MCF 10A (cell line): Measurements from ENCODE around the gene GALNT9. TPM values are rescaled to one million over a fixed set of nuclear protein-coding genes. Genes with fewer than 3 reads are reported as not detected.

Source experiments
- BruUV-seq: library from RNA; stranded (reverse); fragments of 400-500 nt; replicated peaks from 2 replicates; lab custom pipeline; 2021; lab: Mats Ljungman, UMichigan
- CTCF ChIA-PET: fragments of 300-600 bp; sonication (Branson Sonifier 250); formaldehyde crosslinking; extraction: SDS; loops from one replicate; lab custom pipeline; 2021; ENCODE audit warnings: antibody characterized with exemption, inconsistent platforms; lab: Yijun Ruan, JAX
- POLR2A ChIA-PET: fragments of 300-600, 350-650 bp; sonication (Branson Sonifier 250); formaldehyde crosslinking; extraction: SDS; loops from one replicate; lab custom pipeline; 2020; ENCODE audit warnings: antibody characterized with exemption, inconsistent platforms; lab: Yijun Ruan, JAX
- DNase-seq: peaks from one replicate; pipeline ENCODE4 v3.0.0-alpha.2; 2018; ENCODE audit not compliant: unreplicated experiment
- H3K27ac Mint-ChIP-seq: one replicate; pipeline ENCODE4 v1.8.0; 2022; ENCODE audit warnings: mild to moderate bottlenecking, low read depth, mixed read lengths; ENCODE audit not compliant: unreplicated experiment
- H3K27me3 Mint-ChIP-seq: one replicate; pipeline ENCODE4 v1.8.0; 2022; ENCODE audit warnings: mixed read lengths; ENCODE audit not compliant: insufficient read depth, unreplicated experiment
- H3K36me3 Mint-ChIP-seq: one replicate; pipeline ENCODE4 v1.8.0; 2022; ENCODE audit warnings: mild to moderate bottlenecking, moderate library complexity, mixed read lengths; ENCODE audit not compliant: insufficient read depth, unreplicated experiment
- H3K4me1 Mint-ChIP-seq: one replicate; pipeline ENCODE4 v1.8.0; 2022; ENCODE audit warnings: mixed read lengths; ENCODE audit not compliant: insufficient read depth, unreplicated experiment
- H3K4me3 Mint-ChIP-seq: one replicate; pipeline ENCODE4 v1.8.0; 2022; ENCODE audit warnings: mild to moderate bottlenecking, moderate library complexity, mixed read lengths; ENCODE audit not compliant: unreplicated experiment
- H3K9me3 Mint-ChIP-seq: one replicate; pipeline ENCODE4 v1.8.0; 2022; ENCODE audit warnings: mixed read lengths; ENCODE audit not compliant: unreplicated experiment
- CTCF ChIP-seq: fragments of 200-600 bp; IDR thresholded peaks from one replicate; pipeline ENCODE4 v1.8.0; 2022; ENCODE audit warnings: antibody characterized with exemption, mild to moderate bottlenecking; ENCODE audit not compliant: unreplicated experiment
- intact Hi-C: fragments of 100-400 bp; cut with micrococcal nuclease; formaldehyde crosslinking; loops from 2 replicates; pipeline ENCODE4 v1.14.1; 2022
- total RNA-seq: library from RNA; stranded (reverse); gene quantifications from 2 replicates; pipeline ENCODE4 v1.2.3, GENCODE V29; 2022

GALNT9 gene
- total RNA-seq, 1 experiment from 2014 or later: 4.4 TPM

- POLR2A ChIA-PET: interaction anchor here (0.5 kb wide), 1 partner anchor 14 kb away, joined by 3 read pairs; no protein-coding TSS in a partner anchor
- Mint-ChIP-seq H3K4me1 (peaks cover 31% of the 10 kb centered on the region), H3K27me3 (no peaks in the 10 kb centered on the region), H3K9me3 (no peaks in the 10 kb centered on the region), H3K36me3 (no peaks in the 10 kb centered on the region), H3K27ac (no peak overlapping the region), H3K4me3 (no peak overlapping the region)
- no TSS peak for BruUV-seq
- intact Hi-C loops: loop anchor here (5.0 to 10.0 kb wide), 2 partner anchors 72 to 129 kb away; no protein-coding TSS in a partner anchor
- TF ChIP-seq CTCF: no peak
- peak; percentile 48 for DNase-seq
- CTCF ChIA-PET: interaction anchor here (0.6 to 0.9 kb wide), 2 partner anchors 8 to 359 kb away, joined by 3 read pairs; no protein-coding TSS in a partner anchor
Measured at GRCh38 chr12:132282950-132283771, 46.2 kb downstream of the GALNT9 start.

- H3K36me3 Mint-ChIP-seq: no peaks in the 10 kb centered on the region
- no TSS peak for BruUV-seq
- H3K9me3 Mint-ChIP-seq: no peaks in the 10 kb centered on the region
- no peaks in the 10 kb centered on the region for H3K27me3 Mint-ChIP-seq
- ChIA-PET POLR2A (interaction anchor here (0.5 to 0.6 kb wide), 2 partner anchors 15 to 111 kb away, joined by 3 read pairs; no protein-coding TSS in a partner anchor), CTCF (interaction anchor here (0.6 to 0.9 kb wide), 3 partner anchors 129 to 330 kb away, joined by 3 read pairs; no protein-coding TSS in a partner anchor)
- DNase-seq: no peak
- H3K4me3 Mint-ChIP-seq: no peak overlapping the region
- peaks cover 31% of the 10 kb centered on the region for H3K4me1 Mint-ChIP-seq
- intact Hi-C loops: loop anchor here (5.0 to 10.0 kb wide), 2 partner anchors 73 to 130 kb away; no protein-coding TSS in a partner anchor
- H3K27ac Mint-ChIP-seq: no peak overlapping the region
- no peak for TF ChIP-seq CTCF
Measured at GRCh38 chr12:132282031-132282949, 47.1 kb downstream of the GALNT9 start.

- intact Hi-C loops: loop anchor here (5.0 to 10.0 kb wide), 2 partner anchors 74 to 131 kb away; no protein-coding TSS in a partner anchor
- CTCF ChIA-PET: interaction anchor here (0.9 kb wide), 1 partner anchor 280 kb away, joined by 3 read pairs; no protein-coding TSS in a partner anchor
- Mint-ChIP-seq H3K27ac (no peak overlapping the region), H3K4me3 (no peak overlapping the region), H3K36me3 (no peaks in the 10 kb centered on the region), H3K4me1 (peaks cover 19% of the 10 kb centered on the region), H3K9me3 (no peaks in the 10 kb centered on the region), H3K27me3 (no peaks in the 10 kb centered on the region)
- no TSS peak for BruUV-seq
- DNase-seq: no peak
- POLR2A ChIA-PET: interaction anchor here (0.6 to 0.7 kb wide), 2 partner anchors 26 to 91 kb away, joined by 3 read pairs; no protein-coding TSS in a partner anchor
- no peak for TF ChIP-seq CTCF
Measured at GRCh38 chr12:132281038-132281437, 48.4 kb downstream of the GALNT9 start.
